ENCODE data around the gene TBC1D3B. TPM values are rescaled to one million over a fixed set of nuclear protein-coding genes. Genes with fewer than 3 reads are reported as not detected.

TBC1D3B gene
- total and polyA plus RNA-seq, 2 of the 13 experiments (the other 11 are each of a cell fraction or from before 2014, with no cell fraction given): 1.1 to 1.8 TPM

DNA sequence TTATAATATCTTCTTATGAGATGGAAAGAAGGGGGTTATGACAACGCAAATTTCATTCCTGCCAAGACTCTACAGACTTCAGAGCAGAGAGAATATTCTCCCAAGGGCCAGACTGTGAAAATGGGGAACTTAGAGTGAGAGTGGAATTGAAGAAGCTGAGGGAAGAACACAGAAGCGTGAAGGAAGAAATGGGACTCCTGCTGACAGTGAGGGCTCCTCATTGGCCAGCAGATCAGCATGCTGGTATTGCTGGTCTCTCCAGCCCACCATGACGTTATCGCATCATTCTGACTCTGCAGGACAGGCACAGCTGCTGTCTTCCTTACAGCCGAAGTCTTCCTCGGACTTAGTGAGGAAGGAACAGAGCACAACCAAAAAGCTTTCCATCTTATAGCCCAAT, 48.5 kb downstream of the TBC1D3B start:
- Histone ChIP-seq H3K27me3 (ENCODE audit: control insufficient read depth in 1 of 2, insufficient read depth in 2 of 2, low read length in 2 of 2) (no peaks in the 10 kb centered on the region), H3K4me1 (ENCODE audit: insufficient read depth, low read length) (no peaks in the 10 kb centered on the region), H3K9me3 (ENCODE audit: low read length) (peaks cover 11% of the 10 kb centered on the region; the same call in 1 of the 2 replicates), H3K79me2 (ENCODE audit: insufficient read depth, low read length) (no peaks in the 10 kb centered on the region), H3K9ac (ENCODE audit: insufficient read depth, low read depth, low read length) (no peak overlapping the region), H3K4me2 (ENCODE audit: low read depth, low read length) (no peak overlapping the region), H4K20me1 (ENCODE audit: insufficient read depth, low read length) (no peaks in the 10 kb centered on the region), H3K27ac (ENCODE audit: extremely low read length, insufficient read depth, low read length) (no peak overlapping the region), H3K4me3 (replicated peaks in 1 of 3; ENCODE audit: insufficient read depth in 1 of 3, low read depth in 2 of 3, low read length in 3 of 3) (no peak overlapping the region), H2AFZ (ENCODE audit: low read length) (no peak overlapping the region), H3K36me3 (replicated peaks in 1 of 2; ENCODE audit: control insufficient read depth in 1 of 2, insufficient read depth in 2 of 2, low read length in 2 of 2) (no peaks in the 10 kb centered on the region)
- ATAC-seq (no peak), FAIRE-seq (no peak), DNase-seq (ENCODE audit: low spot score) (no peak)
- CTCF ChIA-PET (ENCODE audit: low intra/inter-chr PET ratio, low total read pairs): no interaction called here
- POLR2A ChIA-PET: no interaction called here
- TF ChIP-seq ZSCAN25 (CRISPR knock-in tag; IDR thresholded peaks at IDR 0.05): no peak
- TF ChIP-seq, protein P1, sequence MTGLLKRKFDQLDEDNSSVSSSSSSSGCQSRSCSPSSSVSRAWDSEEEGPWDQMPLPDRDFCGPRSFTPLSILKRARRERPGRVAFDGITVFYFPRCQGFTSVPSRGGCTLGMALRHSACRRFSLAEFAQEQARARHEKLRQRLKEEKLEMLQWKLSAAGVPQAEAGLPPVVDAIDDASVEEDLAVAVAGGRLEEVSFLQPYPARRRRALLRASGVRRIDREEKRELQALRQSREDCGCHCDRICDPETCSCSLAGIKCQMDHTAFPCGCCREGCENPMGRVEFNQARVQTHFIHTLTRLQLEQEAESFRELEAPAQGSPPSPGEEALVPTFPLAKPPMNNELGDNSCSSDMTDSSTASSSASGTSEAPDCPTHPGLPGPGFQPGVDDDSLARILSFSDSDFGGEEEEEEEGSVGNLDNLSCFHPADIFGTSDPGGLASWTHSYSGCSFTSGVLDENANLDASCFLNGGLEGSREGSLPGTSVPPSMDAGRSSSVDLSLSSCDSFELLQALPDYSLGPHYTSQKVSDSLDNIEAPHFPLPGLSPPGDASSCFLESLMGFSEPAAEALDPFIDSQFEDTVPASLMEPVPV (CRISPR knock-in tag; IDR thresholded peaks at IDR 0.05): no peak
- TF ChIP-seq ZNF629 (CRISPR knock-in tag; conservative IDR thresholded peaks at IDR 0.05): no peak
- intact Hi-C loops (cut with micrococcal nuclease; ENCODE audit: unreplicated experiment) (no loop called here), in situ Hi-C loops (cut with HindIII; ENCODE audit: extremely low pct_ligation_motif_present, low pct_unique_long_range_greater_than_20kb) (no loop called here)
- 25% methylated on average over 6 of the region's 6 CpGs for WGBS (ENCODE audit: low lambda C conversion rate)
- BruUV-seq (replicated peaks): no TSS peak

DNA sequence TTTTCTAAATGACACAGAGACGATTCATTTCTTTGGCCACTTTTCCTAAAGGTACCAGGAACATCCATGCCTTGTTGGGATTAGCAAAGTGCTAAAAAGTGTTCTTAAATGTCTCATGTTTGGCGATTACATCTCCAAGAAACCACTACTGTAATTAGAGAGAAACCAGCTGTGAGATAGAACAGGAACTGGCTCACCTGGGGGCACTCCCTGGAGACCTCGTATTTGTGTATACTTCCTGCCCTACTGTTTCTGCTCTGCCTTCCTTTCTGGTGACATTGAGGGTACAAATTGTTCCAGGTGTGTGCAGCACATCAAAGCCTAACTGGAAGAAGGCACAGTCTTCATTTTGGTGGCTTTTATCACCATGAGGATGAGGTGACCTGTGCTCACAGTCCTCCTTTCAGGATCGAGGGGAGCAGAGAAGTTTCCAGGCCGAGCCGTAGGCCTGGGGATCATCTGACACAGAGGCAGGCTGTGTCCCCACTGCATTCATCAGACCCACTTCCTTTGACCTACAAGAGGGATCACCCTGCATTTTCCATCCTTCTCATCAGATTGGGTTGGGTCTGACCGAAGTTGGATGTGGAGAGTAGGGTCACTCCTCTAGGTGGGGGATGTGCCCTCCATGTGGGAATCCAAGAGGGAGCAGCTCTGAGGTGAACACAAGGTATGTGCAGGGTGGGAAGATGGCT, 49.1 kb downstream of the TBC1D3B start:
- DNase-seq (ENCODE audit: low spot score) (no peak), FAIRE-seq (no peak), ATAC-seq (no peak)
- Histone ChIP-seq H3K4me1 (ENCODE audit: insufficient read depth, low read length) (no peaks in the 10 kb centered on the region), H3K4me3 (replicated peaks in 1 of 3; ENCODE audit: insufficient read depth in 1 of 3, low read depth in 2 of 3, low read length in 3 of 3) (no peak overlapping the region), H3K79me2 (ENCODE audit: insufficient read depth, low read length) (no peaks in the 10 kb centered on the region), H3K4me2 (ENCODE audit: low read depth, low read length) (no peak overlapping the region), H2AFZ (ENCODE audit: low read length) (no peak overlapping the region), H4K20me1 (ENCODE audit: insufficient read depth, low read length) (no peaks in the 10 kb centered on the region), H3K27me3 (ENCODE audit: control insufficient read depth in 1 of 2, insufficient read depth in 2 of 2, low read length in 2 of 2) (no peaks in the 10 kb centered on the region), H3K9me3 (ENCODE audit: low read length) (peaks cover 11% of the 10 kb centered on the region; the same call in 1 of the 2 replicates), H3K36me3 (replicated peaks in 1 of 2; ENCODE audit: control insufficient read depth in 1 of 2, insufficient read depth in 2 of 2, low read length in 2 of 2) (no peaks in the 10 kb centered on the region), H3K27ac (ENCODE audit: extremely low read length, insufficient read depth, low read length) (no peak overlapping the region), H3K9ac (ENCODE audit: insufficient read depth, low read depth, low read length) (no peak overlapping the region)
- intact Hi-C loops (cut with micrococcal nuclease; ENCODE audit: unreplicated experiment) (no loop called here), in situ Hi-C loops (cut with HindIII; ENCODE audit: extremely low pct_ligation_motif_present, low pct_unique_long_range_greater_than_20kb) (no loop called here)
- ChIA-PET CTCF (ENCODE audit: low intra/inter-chr PET ratio, low total read pairs) (no interaction called here), POLR2A (no interaction called here)
- WGBS (ENCODE audit: low lambda C conversion rate): 10% methylated on average over 7 of the region's 7 CpGs
- no TSS peak for BruUV-seq (replicated peaks)
- no peak for TF ChIP-seq ZNF567 (CRISPR knock-in tag; IDR thresholded peaks at IDR 0.05; ENCODE audit: borderline replicate concordance)
- no peak for TF ChIP-seq ZIK1 (CRISPR knock-in tag; IDR thresholded peaks at IDR 0.05; ENCODE audit: borderline replicate concordance, low read depth)
- no peak for TF ChIP-seq EEA1 (CRISPR knock-in tag; IDR thresholded peaks at IDR 0.05; ENCODE audit: borderline replicate concordance)
